Osteocyte (in vitro differentiated cells): Measurements from ENCODE around the gene ATP1B1. TPM values are rescaled to one million over a fixed set of nuclear protein-coding genes. Genes with fewer than 3 reads are reported as not detected.
A peak's percentile ranks its signal among the peaks of the same experiment; 100 is the strongest.

Experiments used
- DNase-seq: peaks from one replicate; pipeline ENCODE4 v3.0.0; 2021; ENCODE audit warnings: mixed read lengths; ENCODE audit not compliant: unreplicated experiment; ENCODE audit errors: extremely low spot score
- H3K27ac Mint-ChIP-seq: one replicate; pipeline ENCODE4 v1.8.0; 2021; ENCODE audit warnings: mild to moderate bottlenecking, mixed read lengths; ENCODE audit not compliant: unreplicated experiment
- H3K27me3 Mint-ChIP-seq: one replicate; pipeline ENCODE4 v1.8.0; 2021; ENCODE audit warnings: mixed read lengths; ENCODE audit not compliant: unreplicated experiment
- H3K36me3 Mint-ChIP-seq: one replicate; pipeline ENCODE4 v1.8.0; 2021; ENCODE audit warnings: mixed read lengths; ENCODE audit not compliant: unreplicated experiment
- H3K4me1 Mint-ChIP-seq: one replicate; pipeline ENCODE4 v1.8.0; 2021; ENCODE audit warnings: mixed read lengths; ENCODE audit not compliant: unreplicated experiment
- H3K4me3 Mint-ChIP-seq: one replicate; pipeline ENCODE4 v1.8.0; 2021; ENCODE audit warnings: mild to moderate bottlenecking, moderate library complexity, mixed read lengths; ENCODE audit not compliant: unreplicated experiment
- H3K9me3 Mint-ChIP-seq: one replicate; pipeline ENCODE4 v1.8.0; 2021; ENCODE audit warnings: mixed read lengths; ENCODE audit not compliant: unreplicated experiment
- total RNA-seq: library from RNA; stranded (reverse); gene quantifications from 2 replicates; pipeline ENCODE4 v1.2.1, GENCODE V29; 2021
- TF ChIP-seq, protein P1 (sequence below): fragments of 200-600 bp; sonication (generic); IDR thresholded peaks from 2 replicates; pipeline ENCODE4 v1.5.0; 2021; ENCODE audit warnings: antibody characterized with exemption, mild to moderate bottlenecking, moderate library complexity

ATP1B1 gene
- total RNA-seq, 1 donor from 2014 or later: 42.0 TPM

DNA sequence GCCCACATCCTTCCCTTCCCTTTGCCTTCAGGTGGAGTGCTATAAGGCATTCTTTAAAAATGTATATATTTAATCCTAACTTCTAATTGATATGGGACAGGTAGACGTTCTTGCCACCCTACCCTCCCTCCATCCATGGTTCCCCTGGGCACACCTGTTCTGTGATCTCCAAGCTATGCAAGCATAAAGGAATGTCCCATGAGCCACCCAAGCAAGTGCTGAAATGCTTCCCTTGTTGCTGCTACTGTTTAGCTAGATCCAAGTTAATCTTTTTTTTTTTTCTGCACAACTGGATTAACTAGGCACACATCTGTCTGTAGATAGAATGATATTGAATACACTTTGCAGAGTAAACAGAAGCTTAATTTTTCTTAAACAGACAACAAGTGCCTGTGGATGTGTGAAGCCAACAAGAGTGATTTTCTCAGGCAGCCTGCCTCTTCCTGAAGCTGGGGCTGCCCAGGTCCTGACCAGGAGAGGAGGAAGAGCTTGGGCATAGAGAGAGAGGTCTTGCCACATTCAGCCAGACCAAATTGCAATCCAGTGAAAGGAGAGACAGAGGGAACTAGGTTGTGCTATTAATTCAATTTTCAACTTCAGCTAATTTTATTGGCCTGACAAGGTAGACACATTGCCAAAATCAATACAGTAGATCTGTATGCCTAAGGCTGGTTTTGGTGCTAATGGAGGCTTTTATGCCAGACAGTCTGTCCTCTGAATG lies 28.2 kb upstream of the ATP1B1 start:
- Mint-ChIP-seq H3K4me1 (peaks cover 15% of the 10 kb centered on the region), H3K9me3 (no peaks in the 10 kb centered on the region), H3K27me3 (no peaks in the 10 kb centered on the region), H3K27ac (no peak overlapping the region), H3K4me3 (no peak overlapping the region), H3K36me3 (no peaks in the 10 kb centered on the region)
- TF ChIP-seq, protein P1, sequence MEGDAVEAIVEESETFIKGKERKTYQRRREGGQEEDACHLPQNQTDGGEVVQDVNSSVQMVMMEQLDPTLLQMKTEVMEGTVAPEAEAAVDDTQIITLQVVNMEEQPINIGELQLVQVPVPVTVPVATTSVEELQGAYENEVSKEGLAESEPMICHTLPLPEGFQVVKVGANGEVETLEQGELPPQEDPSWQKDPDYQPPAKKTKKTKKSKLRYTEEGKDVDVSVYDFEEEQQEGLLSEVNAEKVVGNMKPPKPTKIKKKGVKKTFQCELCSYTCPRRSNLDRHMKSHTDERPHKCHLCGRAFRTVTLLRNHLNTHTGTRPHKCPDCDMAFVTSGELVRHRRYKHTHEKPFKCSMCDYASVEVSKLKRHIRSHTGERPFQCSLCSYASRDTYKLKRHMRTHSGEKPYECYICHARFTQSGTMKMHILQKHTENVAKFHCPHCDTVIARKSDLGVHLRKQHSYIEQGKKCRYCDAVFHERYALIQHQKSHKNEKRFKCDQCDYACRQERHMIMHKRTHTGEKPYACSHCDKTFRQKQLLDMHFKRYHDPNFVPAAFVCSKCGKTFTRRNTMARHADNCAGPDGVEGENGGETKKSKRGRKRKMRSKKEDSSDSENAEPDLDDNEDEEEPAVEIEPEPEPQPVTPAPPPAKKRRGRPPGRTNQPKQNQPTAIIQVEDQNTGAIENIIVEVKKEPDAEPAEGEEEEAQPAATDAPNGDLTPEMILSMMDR: no peak
- DNase-seq: no peak

DNA sequence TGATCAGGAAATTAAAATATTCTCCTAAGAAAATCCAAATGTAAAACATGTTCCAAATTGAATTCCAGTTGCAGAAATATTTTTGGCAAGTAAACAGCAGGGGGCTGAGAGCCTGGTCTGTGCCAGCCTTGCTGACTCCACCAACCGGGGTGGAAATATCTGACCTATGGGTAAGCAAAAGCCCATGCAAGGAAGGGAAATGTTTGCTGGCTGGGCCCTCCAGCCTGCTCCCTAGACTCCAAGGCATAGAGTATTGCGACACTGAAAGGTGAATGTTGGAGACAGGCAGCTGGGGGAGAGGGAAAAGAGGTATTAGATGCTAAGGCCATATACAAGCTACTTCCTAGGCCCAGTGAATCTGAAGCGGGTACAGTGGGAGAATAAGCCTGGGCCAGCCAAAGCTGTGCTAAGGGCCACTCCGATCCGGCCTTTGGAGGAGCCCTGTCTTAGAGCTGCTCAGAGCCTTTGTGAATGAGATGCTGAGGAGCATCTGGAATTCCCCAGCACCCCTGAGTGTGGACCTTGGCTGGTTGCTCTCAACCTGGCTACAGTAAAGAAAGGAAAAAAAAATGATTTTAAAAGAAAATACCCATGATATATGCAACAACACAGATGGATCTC lies 24.9 kb upstream of the ATP1B1 start:
- no peak for DNase-seq
- no peak overlapping the region for H3K4me3 Mint-ChIP-seq
- H3K27ac Mint-ChIP-seq: peak overlapping the region; percentile 83
- TF ChIP-seq, protein P1: no peak
- no peaks in the 10 kb centered on the region for H3K27me3 Mint-ChIP-seq
- H3K9me3 Mint-ChIP-seq: no peaks in the 10 kb centered on the region
- peaks cover 17% of the 10 kb centered on the region for H3K4me1 Mint-ChIP-seq
- no peaks in the 10 kb centered on the region for H3K36me3 Mint-ChIP-seq

DNA sequence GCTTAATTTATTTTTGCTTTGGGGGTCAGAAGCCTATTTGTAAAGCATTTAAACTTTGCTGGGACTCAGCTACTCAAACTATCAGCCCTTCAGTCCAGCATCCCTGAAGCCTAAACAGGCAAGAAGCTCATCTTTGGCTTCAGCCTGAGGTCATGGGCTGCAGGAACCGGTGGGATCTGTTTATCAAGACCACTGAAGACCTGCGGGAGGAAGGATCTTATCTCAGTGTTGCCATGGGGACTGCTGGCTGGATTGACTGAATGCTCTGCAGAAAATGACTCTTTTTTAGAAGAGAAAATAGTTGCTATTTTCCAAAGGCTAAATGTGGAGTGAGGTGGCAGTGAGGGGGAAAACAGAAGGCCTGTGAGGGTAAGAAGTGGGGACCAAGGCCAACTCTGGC lies 20.6 kb upstream of the ATP1B1 start:
- H3K4me3 Mint-ChIP-seq: no peak overlapping the region
- DNase-seq: no peak
- H3K4me1 Mint-ChIP-seq: peaks cover 15% of the 10 kb centered on the region
- no peaks in the 10 kb centered on the region for H3K9me3 Mint-ChIP-seq
- H3K27ac Mint-ChIP-seq: no peak overlapping the region
- H3K36me3 Mint-ChIP-seq: no peaks in the 10 kb centered on the region
- peaks cover 3% of the 10 kb centered on the region for H3K27me3 Mint-ChIP-seq
- TF ChIP-seq, protein P1: no peak

DNA sequence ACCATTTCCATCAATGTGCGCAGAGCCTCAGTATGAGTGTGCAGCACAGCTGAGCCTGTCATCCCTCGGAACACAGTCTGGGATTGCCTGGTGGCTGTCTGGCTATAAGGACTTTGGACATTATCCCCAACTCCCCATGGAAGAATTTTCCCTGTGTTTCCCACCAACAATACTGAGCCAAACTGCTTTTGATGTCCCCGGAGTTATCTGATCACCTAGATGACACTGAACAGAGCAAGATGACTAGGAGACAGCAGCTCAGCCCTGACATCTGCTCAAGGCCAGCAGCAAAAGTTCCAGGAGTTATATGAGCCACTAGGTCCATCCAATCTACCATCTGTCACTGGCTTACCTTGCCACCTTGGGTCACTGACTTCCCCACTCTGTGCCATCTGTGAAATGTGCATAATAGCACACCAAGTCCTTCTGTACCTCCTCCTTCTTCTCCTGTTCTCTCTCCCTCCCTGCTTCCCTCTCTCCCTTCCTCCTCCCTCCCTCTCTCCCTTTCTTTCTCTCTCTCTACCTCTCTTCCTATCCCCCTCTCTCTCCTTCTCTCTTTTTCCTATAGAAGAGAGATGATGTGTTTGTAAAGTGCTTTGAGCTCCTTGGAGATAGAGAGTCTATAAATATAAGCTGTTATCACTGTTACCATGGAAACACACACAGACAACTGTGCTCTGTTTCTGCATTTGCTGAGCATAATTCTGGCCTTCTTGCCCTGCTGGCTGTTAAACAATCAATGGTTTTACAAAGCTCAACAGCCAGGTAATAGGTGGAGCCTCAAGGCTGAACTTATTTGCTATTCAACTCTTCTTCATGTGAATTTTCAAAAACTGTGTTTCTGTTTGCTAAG lies 19.7 kb upstream of the ATP1B1 start:
- TF ChIP-seq, protein P1: no peak
- Mint-ChIP-seq H3K27ac (peak overlapping the region; percentile 53), H3K9me3 (no peaks in the 10 kb centered on the region), H3K4me3 (no peak overlapping the region), H3K27me3 (peaks cover 7% of the 10 kb centered on the region), H3K4me1 (peaks cover 6% of the 10 kb centered on the region), H3K36me3 (no peaks in the 10 kb centered on the region)
- DNase-seq: no peak

DNA sequence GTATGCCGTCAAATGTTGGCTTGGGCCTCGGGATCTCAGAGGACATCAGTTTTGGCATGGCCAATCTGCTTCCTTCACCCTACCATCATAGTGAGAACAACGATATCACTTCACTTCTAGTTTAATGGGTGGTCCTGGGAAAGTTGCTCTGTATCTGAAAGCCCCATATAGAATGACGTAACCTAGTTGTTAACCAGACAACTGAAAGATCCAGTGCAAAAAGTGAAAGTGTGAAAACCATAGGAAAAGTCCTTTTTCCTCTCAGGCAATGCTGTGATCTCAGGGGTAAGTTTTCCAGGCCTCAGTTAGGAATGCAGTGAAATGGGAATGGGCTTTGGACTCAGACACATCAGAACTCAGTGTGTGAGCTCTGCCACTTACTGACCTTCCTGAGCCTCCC lies 18.6 kb upstream of the ATP1B1 start:
- no peaks in the 10 kb centered on the region for H3K36me3 Mint-ChIP-seq
- TF ChIP-seq, protein P1: no peak
- H3K4me3 Mint-ChIP-seq: no peak overlapping the region
- H3K27ac Mint-ChIP-seq: no peak overlapping the region
- peaks cover 7% of the 10 kb centered on the region for H3K27me3 Mint-ChIP-seq
- no peak for DNase-seq
- no peaks in the 10 kb centered on the region for H3K9me3 Mint-ChIP-seq
- peaks cover 3% of the 10 kb centered on the region for H3K4me1 Mint-ChIP-seq
